Mucosa of descending colon (tissue), 3 donors: Measurements from ENCODE around the gene SCEL. TPM values are rescaled to one million over a fixed set of nuclear protein-coding genes. Genes with fewer than 3 reads are reported as not detected.
A peak's percentile ranks its signal among the peaks of the same experiment; 100 is the strongest.

ENCODE experiments used
- ATAC-seq: fragments of 200-7000 bp; cut with Tn5 transposase; one replicate; pipeline ENCODE4 v1.9.1; 2020; ENCODE audit warnings: mild to moderate bottlenecking, moderate library complexity
- DNase-seq, 3 donors: peaks; one replicate each; pipeline ENCODE4 v3.0.0-alpha.2; 2020
- H3K36me3 ChIP-seq: fragments of 200-600 bp; one replicate; pipeline ENCODE4 v1.8.0; 2021; ENCODE audit warnings: low read depth, mild to moderate bottlenecking
- H3K4me1 ChIP-seq: fragments of 200-600 bp; one replicate; pipeline ENCODE4 v1.8.0; 2021; ENCODE audit warnings: low read depth, mild to moderate bottlenecking
- H3K4me3 ChIP-seq: fragments of 200-600 bp; one replicate; pipeline ENCODE4 v1.8.0; 2021; ENCODE audit warnings: mild to moderate bottlenecking
- H3K9me3 ChIP-seq: fragments of 200-600 bp; one replicate; pipeline ENCODE4 v1.8.0; 2021; ENCODE audit warnings: mild to moderate bottlenecking
- intact Hi-C, 2 donors: fragments of 100-400 bp; cut with DNase I in 1 of 2; cut with micrococcal nuclease in 1 of 2; formaldehyde crosslinking; loops; one replicate each; pipeline versions ENCODE4 v1.11.0 to v1.11.1; 2022; cut with DNase I, micrococcal nuclease
- long read RNA-seq, 2 donors: library from polyadenylated mRNA; unstranded; transcript quantifications; one replicate each; pipeline ENCODE4 v2.0.0, GENCODE V29; 2019 to 2021
- total RNA-seq, 3 donors: library from RNA; stranded (reverse); fragmentation: NEBNext Ultra II Directional in 2 of 3; extraction: Animal tissue kit (Norgen Biotek cat#: 25700) in 2 of 3; gene quantifications; one replicate each; pipeline versions ENCODE4 v1.2.1 to v1.2.4, GENCODE V29; 2021 to 2023
- TF ChIP-seq, protein P1 (sequence below): fragments of 200-600 bp; IDR thresholded peaks from one replicate; pipeline ENCODE4 v1.8.0; 2022; ENCODE audit warnings: antibody characterized with exemption, mild to moderate bottlenecking
- donor health status: DM: no; HTN: no; CAD: no; lungs with moderate emphysema.
- donor health status: DM: no; HTN: no; CAD: no.
- donor health status: DM: no; HTN: yes; CAD: no.

SCEL gene, protein sequence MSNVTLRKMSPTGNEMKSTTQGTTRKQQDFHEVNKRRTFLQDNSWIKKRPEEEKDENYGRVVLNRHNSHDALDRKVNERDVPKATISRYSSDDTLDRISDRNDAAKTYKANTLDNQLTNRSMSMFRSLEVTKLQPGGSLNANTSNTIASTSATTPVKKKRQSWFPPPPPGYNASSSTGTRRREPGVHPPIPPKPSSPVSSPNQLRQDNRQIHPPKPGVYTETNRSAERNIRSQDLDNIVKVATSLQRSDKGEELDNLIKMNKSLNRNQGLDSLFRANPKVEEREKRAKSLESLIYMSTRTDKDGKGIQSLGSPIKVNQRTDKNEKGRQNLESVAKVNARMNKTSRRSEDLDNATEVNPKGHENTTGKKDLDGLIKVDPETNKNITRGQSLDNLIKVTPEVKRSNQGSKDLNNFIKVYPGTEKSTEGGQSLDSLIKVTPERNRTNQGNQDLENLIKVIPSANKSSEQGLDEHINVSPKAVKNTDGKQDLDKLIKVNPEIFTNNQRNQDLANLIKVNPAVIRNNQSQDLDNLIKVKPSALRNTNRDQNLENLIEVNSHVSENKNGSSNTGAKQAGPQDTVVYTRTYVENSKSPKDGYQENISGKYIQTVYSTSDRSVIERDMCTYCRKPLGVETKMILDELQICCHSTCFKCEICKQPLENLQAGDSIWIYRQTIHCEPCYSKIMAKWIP
- 1 to 10 TPM in 2 of 3 donors, under 1 TPM in 1; 0.19 to 1.9 (median 1.4) TPM for total RNA-seq
- long read RNA-seq, donor 1, result 0 reads
- long read RNA-seq, donor 2, result 0 reads

GRCh38 chr13:77535448-77535847, at the start of gene SCEL:
TSS of gene SCEL (plus strand) at chr13:77535706. CDS start at chr13:77555876, 20,170 bp downstream.
- DNase-seq (peak in 1 of 3 donors; percentile 8), ATAC-seq (peak; percentile 89)
- intact Hi-C loops, result no loop called here

GRCh38 chr13:77489566-77490337, 45.8 kb upstream of the SCEL start:
- Histone ChIP-seq H3K36me3 (no peaks in the 10 kb centered on the region), H3K9me3 (no peaks in the 10 kb centered on the region), H3K4me1 (no peaks in the 10 kb centered on the region), H3K4me3 (no peak overlapping the region)
- TF ChIP-seq, protein P1, sequence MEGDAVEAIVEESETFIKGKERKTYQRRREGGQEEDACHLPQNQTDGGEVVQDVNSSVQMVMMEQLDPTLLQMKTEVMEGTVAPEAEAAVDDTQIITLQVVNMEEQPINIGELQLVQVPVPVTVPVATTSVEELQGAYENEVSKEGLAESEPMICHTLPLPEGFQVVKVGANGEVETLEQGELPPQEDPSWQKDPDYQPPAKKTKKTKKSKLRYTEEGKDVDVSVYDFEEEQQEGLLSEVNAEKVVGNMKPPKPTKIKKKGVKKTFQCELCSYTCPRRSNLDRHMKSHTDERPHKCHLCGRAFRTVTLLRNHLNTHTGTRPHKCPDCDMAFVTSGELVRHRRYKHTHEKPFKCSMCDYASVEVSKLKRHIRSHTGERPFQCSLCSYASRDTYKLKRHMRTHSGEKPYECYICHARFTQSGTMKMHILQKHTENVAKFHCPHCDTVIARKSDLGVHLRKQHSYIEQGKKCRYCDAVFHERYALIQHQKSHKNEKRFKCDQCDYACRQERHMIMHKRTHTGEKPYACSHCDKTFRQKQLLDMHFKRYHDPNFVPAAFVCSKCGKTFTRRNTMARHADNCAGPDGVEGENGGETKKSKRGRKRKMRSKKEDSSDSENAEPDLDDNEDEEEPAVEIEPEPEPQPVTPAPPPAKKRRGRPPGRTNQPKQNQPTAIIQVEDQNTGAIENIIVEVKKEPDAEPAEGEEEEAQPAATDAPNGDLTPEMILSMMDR, result no peak
- ATAC-seq (no peak), DNase-seq (no peak)
- intact Hi-C loops, result no loop called here

More at GRCh38 chr13:77535448-77535847, at the start of gene SCEL:
- Histone ChIP-seq H3K9me3 (no peaks in the 10 kb centered on the region), H3K4me1 (no peaks in the 10 kb centered on the region), H3K36me3 (no peaks in the 10 kb centered on the region), H3K4me3 (no peak within 1 kb of the TSS)
- TF ChIP-seq, protein P1, result no peak

DNA sequence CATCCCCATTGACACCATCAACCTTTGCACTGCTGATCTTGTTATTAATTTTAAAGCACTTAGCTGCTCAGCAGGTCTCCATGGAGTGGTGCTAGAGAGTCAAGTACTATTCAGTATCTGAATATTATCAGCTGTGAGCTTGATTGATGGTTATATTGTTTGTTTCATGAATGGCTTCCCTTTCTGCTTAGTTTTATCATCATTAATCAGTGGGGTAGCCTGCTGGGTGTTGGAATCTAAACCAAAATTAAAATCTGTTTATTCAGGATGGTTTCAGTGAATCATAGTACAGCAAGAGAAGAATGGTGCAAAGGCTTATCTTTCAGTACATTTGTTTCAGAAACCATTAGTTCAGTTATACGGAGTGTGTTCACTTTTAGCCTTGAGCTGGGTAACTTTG, 42.5 kb upstream of the SCEL start:
- no peaks in the 10 kb centered on the region for H3K9me3 ChIP-seq
- no peaks in the 10 kb centered on the region for H3K4me1 ChIP-seq
- intact Hi-C loops, result no loop called here
- TF ChIP-seq, protein P1, result no peak
- no peaks in the 10 kb centered on the region for H3K36me3 ChIP-seq
- H3K4me3 ChIP-seq, result no peak overlapping the region
- DNase-seq (peak in 1 of 3 donors; percentile 25), ATAC-seq (no peak)

- Histone ChIP-seq H3K36me3 (no peaks in the 10 kb centered on the region), H3K4me1 (no peaks in the 10 kb centered on the region), H3K4me3 (no peak overlapping the region), H3K9me3 (no peaks in the 10 kb centered on the region)
- no peak for DNase-seq
- ATAC-seq, result no peak
- TF ChIP-seq, protein P1, result no peak
- intact Hi-C loops, result no loop called here
These were observed 41.3 kb upstream of the SCEL start for GRCh38 chr13:77494226-77494625.

- Histone ChIP-seq H3K36me3 (no peaks in the 10 kb centered on the region), H3K4me1 (no peaks in the 10 kb centered on the region), H3K9me3 (no peaks in the 10 kb centered on the region), H3K4me3 (no peak overlapping the region)
- TF ChIP-seq, protein P1, result no peak
- DNase-seq (no peak), ATAC-seq (no peak)
- intact Hi-C loops, result no loop called here
These were observed 38.2 kb upstream of the SCEL start for GRCh38 chr13:77497350-77497749.
